ENCODE measurements around the gene GPR84. TPM values are rescaled to one million over a fixed set of nuclear protein-coding genes. Genes with fewer than 3 reads are reported as not detected.
A peak's percentile ranks its signal among the peaks of the same experiment; 100 is the strongest.

Gene GPR84
- total and polyA plus RNA-seq, 2 of the 13 experiments (the other 11 are each of a cell fraction or from before 2014, with no cell fraction given): not detected

GRCh38 chr12:54377797-54378515, 13.7 kb upstream of the GPR84 start (continued):
- TF ChIP-seq PRDM4 (CRISPR knock-in tag; IDR thresholded peaks at IDR 0.05; ENCODE audit: borderline replicate concordance): no peak
- no peak for TF ChIP-seq ZNF567 (CRISPR knock-in tag; IDR thresholded peaks at IDR 0.05; ENCODE audit: borderline replicate concordance)
- 0 out of 2 replicates have a peak, but pooled peaks have one; percentile 17 for TF ChIP-seq ZNF263 (CRISPR knock-in tag; IDR thresholded peaks at IDR 0.05)
- TF ChIP-seq ZSCAN12 (CRISPR knock-in tag; IDR thresholded peaks at IDR 0.05): no peak
- no peak for TF ChIP-seq ZBTB7B (CRISPR knock-in tag; IDR thresholded peaks at IDR 0.05)
- no peak for TF ChIP-seq ZNF614 (CRISPR knock-in tag; IDR thresholded peaks at IDR 0.05; ENCODE audit: borderline replicate concordance)
- TF ChIP-seq SIX4 (CRISPR knock-in tag; IDR thresholded peaks at IDR 0.05): no peak
- no peak for TF ChIP-seq ZNF12 (CRISPR knock-in tag; IDR thresholded peaks at IDR 0.05)
- no peak for TF ChIP-seq ZEB1 (IDR thresholded peaks at IDR 0.05; ENCODE audit: insufficient replicate concordance, low read depth)
- no peak for TF ChIP-seq THAP7 (CRISPR knock-in tag; IDR thresholded peaks at IDR 0.05)
- no peak for TF ChIP-seq ZBTB26 (CRISPR knock-in tag; IDR thresholded peaks at IDR 0.05; ENCODE audit: borderline replicate concordance)
- 0 out of 2 replicates have a peak, but pooled peaks have one; percentile 1 for TF ChIP-seq UBTF (CRISPR knock-in tag; IDR thresholded peaks at IDR 0.05)
- no peak for TF ChIP-seq JARID2 (CRISPR knock-in tag; IDR thresholded peaks at IDR 0.05; ENCODE audit: insufficient replicate concordance)
- no peak for TF ChIP-seq SMAD1 (CRISPR knock-in tag; IDR thresholded peaks at IDR 0.05; ENCODE audit: borderline replicate concordance, low read depth)
